ENCODE results near the gene RAP1B.

GRCh38 chr12:68617160-68617926 is 6.6 kb downstream of the RAP1B start:
- TF ChIP-seq POLR2A (IDR thresholded peaks at IDR 0.05) (peak in 1 of 2 donors; percentile 28), CTCF (IDR thresholded peaks at IDR 0.05) (no peak)

Measured in adrenal gland (tissue), 5 donors.